ENCODE results near the gene TBC1D5.

DNA sequence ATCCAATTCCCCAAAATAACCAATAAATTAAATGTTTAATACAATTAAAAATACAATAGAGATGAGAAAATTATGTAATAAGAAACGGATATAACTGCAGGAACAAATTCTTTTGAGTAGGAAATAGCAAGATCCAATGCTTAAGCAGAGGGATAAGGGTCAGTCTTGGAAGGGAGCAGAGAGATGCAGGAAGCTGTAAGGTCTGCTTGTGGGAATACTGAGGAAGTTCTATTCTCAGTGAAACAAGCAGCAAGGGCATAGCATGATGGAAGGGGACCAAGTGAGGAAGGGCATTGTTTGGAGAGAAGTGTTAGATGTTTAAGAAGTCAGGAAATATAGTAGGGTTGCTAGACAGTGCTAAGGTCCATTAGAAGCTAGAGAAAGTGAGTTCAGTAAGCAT is 409.0 kb downstream of the TBC1D5 start:
- TF ChIP-seq POLR2A (IDR thresholded peaks at IDR 0.05), result no peak
- TF ChIP-seq POLR2AphosphoS5 (IDR thresholded peaks at IDR 0.05; ENCODE audit: insufficient read depth in 1 of 2, low read depth in 1 of 2), result no peak

All from vagina (tissue), 2 donors.